PFSK-1 (cell line): ENCODE measurements around the gene IGFBP6.

Source experiments
- FOXP2 ChIP-seq: optimal IDR thresholded peaks from 2 replicates; pipeline ENCODE3; 2011; ENCODE audit warnings: borderline replicate concordance, control low read depth, inconsistent platforms; ENCODE audit not compliant: insufficient read depth; ENCODE audit errors: extremely low read length, extremely low read depth
- SIN3A ChIP-seq: IDR thresholded peaks from 2 replicates; pipeline ENCODE4 v1.6.1; 2012; ENCODE audit warnings: mild to moderate bottlenecking, low read length, moderate library complexity, borderline replicate concordance; ENCODE audit not compliant: insufficient read depth

DNA sequence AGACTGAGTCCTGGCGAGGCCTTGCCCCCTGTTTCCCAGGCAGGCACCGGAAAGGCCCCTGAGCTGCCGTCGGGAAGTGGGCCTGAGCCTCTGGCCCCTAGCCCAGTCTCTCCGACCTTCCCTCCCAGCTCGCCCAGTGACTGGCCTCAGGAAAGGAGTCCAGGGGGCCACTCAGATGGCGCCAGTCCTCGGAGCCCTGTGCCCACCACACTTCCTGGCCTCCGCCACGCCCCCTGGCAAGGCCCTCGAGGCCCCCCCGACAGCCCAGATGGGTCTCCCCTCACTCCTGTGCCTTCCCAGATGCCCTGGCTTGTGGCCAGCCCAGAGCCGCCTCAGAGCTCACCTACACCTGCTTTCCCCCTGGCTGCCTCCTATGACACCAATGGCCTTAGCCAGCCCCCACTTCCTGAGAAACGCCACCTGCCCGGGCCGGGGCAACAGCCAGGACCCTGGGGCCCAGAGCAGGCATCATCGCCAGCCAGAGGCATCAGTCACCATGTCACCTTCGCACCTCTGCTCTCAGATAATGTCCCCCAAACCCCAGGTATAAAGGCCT is 36.7 kb upstream of the IGFBP6 start:
- no peak for TF ChIP-seq SIN3A
- TF ChIP-seq FOXP2, result no peak
